Panc1 (cell line): Measurements from ENCODE around the gene ITGAX.

Experiments used
- POLR2AphosphoS5 ChIP-seq: IDR thresholded peaks from 2 replicates; pipeline ENCODE4 v1.6.1; 2012; ENCODE audit warnings: mild to moderate bottlenecking, low read depth, low read length, moderate library complexity
- TCF7L2 ChIP-seq: IDR thresholded peaks from 2 replicates; pipeline ENCODE4 v1.6.1; 2011; ENCODE audit warnings: mild to moderate bottlenecking, low read depth, low read length, inconsistent platforms
- TF ChIP-seq, protein P1 (sequence below): fragments of 450-650 bp; IDR thresholded peaks from 2 replicates; pipeline ENCODE4 v1.5.1; 2017; ENCODE audit warnings: mild to moderate bottlenecking

DNA sequence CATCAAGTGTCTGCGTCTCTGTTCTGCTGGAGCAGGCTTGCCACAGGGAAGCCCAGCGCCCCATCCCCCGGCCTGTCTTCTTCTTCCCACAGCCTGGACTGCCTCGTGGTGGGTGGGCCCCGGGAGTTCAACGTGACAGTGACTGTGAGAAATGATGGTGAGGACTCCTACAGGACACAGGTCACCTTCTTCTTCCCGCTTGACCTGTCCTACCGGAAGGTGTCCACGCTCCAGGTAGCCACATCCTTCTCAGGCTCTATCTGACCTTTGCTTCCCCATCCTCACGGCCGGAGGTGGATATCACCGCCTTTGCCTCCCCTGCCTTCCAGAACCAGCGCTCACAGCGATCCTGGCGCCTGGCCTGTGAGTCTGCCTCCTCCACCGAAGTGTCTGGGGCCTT lies 29.8 kb upstream of the ITGAX start:
- TF ChIP-seq TCF7L2: no peak
- no peak for TF ChIP-seq POLR2AphosphoS5
- TF ChIP-seq, protein P1, sequence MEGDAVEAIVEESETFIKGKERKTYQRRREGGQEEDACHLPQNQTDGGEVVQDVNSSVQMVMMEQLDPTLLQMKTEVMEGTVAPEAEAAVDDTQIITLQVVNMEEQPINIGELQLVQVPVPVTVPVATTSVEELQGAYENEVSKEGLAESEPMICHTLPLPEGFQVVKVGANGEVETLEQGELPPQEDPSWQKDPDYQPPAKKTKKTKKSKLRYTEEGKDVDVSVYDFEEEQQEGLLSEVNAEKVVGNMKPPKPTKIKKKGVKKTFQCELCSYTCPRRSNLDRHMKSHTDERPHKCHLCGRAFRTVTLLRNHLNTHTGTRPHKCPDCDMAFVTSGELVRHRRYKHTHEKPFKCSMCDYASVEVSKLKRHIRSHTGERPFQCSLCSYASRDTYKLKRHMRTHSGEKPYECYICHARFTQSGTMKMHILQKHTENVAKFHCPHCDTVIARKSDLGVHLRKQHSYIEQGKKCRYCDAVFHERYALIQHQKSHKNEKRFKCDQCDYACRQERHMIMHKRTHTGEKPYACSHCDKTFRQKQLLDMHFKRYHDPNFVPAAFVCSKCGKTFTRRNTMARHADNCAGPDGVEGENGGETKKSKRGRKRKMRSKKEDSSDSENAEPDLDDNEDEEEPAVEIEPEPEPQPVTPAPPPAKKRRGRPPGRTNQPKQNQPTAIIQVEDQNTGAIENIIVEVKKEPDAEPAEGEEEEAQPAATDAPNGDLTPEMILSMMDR: no peak
